Neural cell (in vitro differentiated cells): ENCODE results near the gene LSM3. TPM values are rescaled to one million over a fixed set of nuclear protein-coding genes. Genes with fewer than 3 reads are reported as not detected.

Experiments used
- H2AFZ ChIP-seq: fragments of 200-600, 300-800 bp; sonication (generic), shearing (Covaris generic); 2 replicates; pipeline ENCODE4 v1.6.0; 2014; ENCODE audit warnings: low read depth, mild to moderate bottlenecking, antibody characterized with exemption, low read length, moderate library complexity
- H3F3A ChIP-seq: fragments of 200-600 bp; shearing (Covaris generic); 2 replicates; pipeline ENCODE4 v1.6.1; 2016; ENCODE audit warnings: mild to moderate bottlenecking, moderate library complexity, mixed read lengths, antibody characterized with exemption, low read length; ENCODE audit not compliant: insufficient read depth, poor library complexity, severe bottlenecking
- H3K27ac ChIP-seq: fragments of 200-600, 300-800 bp; sonication (generic), shearing (Covaris generic); 2 replicates; pipeline ENCODE4 v1.5.1; 2014; ENCODE audit warnings: mild to moderate bottlenecking, low read length, moderate library complexity
- H3K27me3 ChIP-seq: fragments of 300-800, 200-600 bp; sonication (generic), shearing (Covaris generic); 2 replicates; pipeline ENCODE4 v1.6.0; 2014; ENCODE audit warnings: mild to moderate bottlenecking, low read depth, low read length, moderate library complexity; ENCODE audit not compliant: insufficient read depth
- H3K36me3 ChIP-seq: fragments of 300-800, 200-600 bp; sonication (generic), shearing (Covaris generic); 2 replicates; pipeline ENCODE4 v1.5.1; 2014; ENCODE audit warnings: mild to moderate bottlenecking, antibody characterized with exemption, low read length, moderate library complexity; ENCODE audit not compliant: insufficient read depth
- H3K4me2 ChIP-seq: fragments of 300-800, 200-600 bp; sonication (generic), shearing (Covaris generic); 2 replicates; pipeline ENCODE4 v1.6.0; 2014; ENCODE audit warnings: mild to moderate bottlenecking, low read length
- H3K4me3 ChIP-seq: fragments of 300-800, 200-600 bp; sonication (generic), shearing (Covaris generic); 2 replicates; pipeline ENCODE4 v1.5.1; 2014; ENCODE audit warnings: mild to moderate bottlenecking, low read length, moderate library complexity
- H3K79me2 ChIP-seq: fragments of 200-600 bp; shearing (Covaris generic); replicated peaks from 2 replicates; pipeline ENCODE4 v1.6.0; 2014; ENCODE audit warnings: mild to moderate bottlenecking, low read length, moderate library complexity; ENCODE audit not compliant: insufficient read depth
- H3K9ac ChIP-seq: fragments of 300-800, 200-600 bp; sonication (generic), shearing (Covaris generic); 2 replicates; pipeline ENCODE4 v1.6.1; 2016; ENCODE audit warnings: mild to moderate bottlenecking, low read length, mixed read lengths
- H3K9me2 ChIP-seq: fragments of 200-600 bp; shearing (Covaris generic); 2 replicates; pipeline ENCODE4 v1.6.1; 2016; ENCODE audit warnings: mild to moderate bottlenecking, low read length, mixed read lengths; ENCODE audit not compliant: insufficient read depth
- H3K9me3 ChIP-seq: fragments of 200-600, 300-800 bp; sonication (generic), shearing (Covaris generic); 2 replicates; pipeline ENCODE4 v1.6.1; 2016; ENCODE audit warnings: mild to moderate bottlenecking, mixed run types, low read length, moderate library complexity, mixed read lengths
- H4K20me1 ChIP-seq: fragments of 200-600 bp; shearing (Covaris generic); 2 replicates; pipeline ENCODE4 v1.6.1; 2016; ENCODE audit warnings: mild to moderate bottlenecking, mixed run types; ENCODE audit not compliant: insufficient read depth
- EP300 ChIP-seq: fragments of 450-650 bp; conservative IDR thresholded peaks from 2 replicates; pipeline ENCODE4 v1.6.1; 2014; ENCODE audit warnings: antibody characterized with exemption, mild to moderate bottlenecking, moderate library complexity; ENCODE audit not compliant: poor library complexity, severe bottlenecking
- EZH2 ChIP-seq: fragments of 200-600, 300-800 bp; shearing (Covaris generic), sonication (generic); IDR thresholded peaks from 2 replicates; pipeline ENCODE4 v1.6.1; 2014; ENCODE audit warnings: antibody characterized with exemption, low read length, borderline replicate concordance, mild to moderate bottlenecking; ENCODE audit not compliant: insufficient read depth, poor library complexity, severe bottlenecking
- MXI1 ChIP-seq: fragments of 450-650 bp; conservative IDR thresholded peaks from 2 replicates; pipeline ENCODE4 v1.6.1; 2014; ENCODE audit warnings: antibody characterized with exemption, mild to moderate bottlenecking; ENCODE audit not compliant: poor library complexity, severe bottlenecking
- POLR2AphosphoS5 ChIP-seq: IDR thresholded peaks from 2 replicates; pipeline ENCODE4 v1.6.1; 2012
- RAD21 ChIP-seq: fragments of 450-650 bp; conservative IDR thresholded peaks from 2 replicates; pipeline ENCODE4 v1.6.1; 2014; ENCODE audit warnings: antibody characterized with exemption, mild to moderate bottlenecking, moderate library complexity
- SMC3 ChIP-seq: fragments of 450-650 bp; conservative IDR thresholded peaks from 2 replicates; pipeline ENCODE4 v1.6.1; 2014; ENCODE audit warnings: antibody characterized with exemption, mild to moderate bottlenecking, moderate library complexity; ENCODE audit not compliant: poor library complexity
- TAF1 ChIP-seq: IDR thresholded peaks from 2 replicates; pipeline ENCODE4 v1.6.1; 2012; ENCODE audit warnings: low read depth
- polyA plus RNA-seq: library from polyadenylated mRNA; depleted of rRNA; stranded (reverse); fragments of >200 nt; gene quantifications from 2 replicates; pipeline ENCODE4 v1.2.3, GENCODE V29; 2014
- TF ChIP-seq, protein P1 (sequence below): IDR thresholded peaks from 2 replicates; pipeline ENCODE4 v1.6.1; 2012; ENCODE audit warnings: borderline replicate concordance
- TF ChIP-seq, protein P2 (sequence below): fragments of 450-650 bp; IDR thresholded peaks from 2 replicates; pipeline ENCODE4 v1.5.1; 2014; ENCODE audit warnings: antibody characterized with exemption, mild to moderate bottlenecking, moderate library complexity; ENCODE audit not compliant: poor library complexity, severe bottlenecking

LSM3 gene
- polyA plus RNA-seq, 1 donor from 2014 or later, result 29.6 TPM

- Histone ChIP-seq H3K27ac (no peak overlapping the region), H3K4me3 (no peak overlapping the region), H3K36me3 (peaks cover 43% of the 10 kb centered on the region), H2AFZ (no peak overlapping the region), H3K4me2 (no peak overlapping the region), H3F3A (no peaks in the 10 kb centered on the region), H3K9me3 (peaks cover 3% of the 10 kb centered on the region), H3K9me2 (no peaks in the 10 kb centered on the region), H3K9ac (no peak overlapping the region), H3K27me3 (no peaks in the 10 kb centered on the region), H3K79me2 (no peaks in the 10 kb centered on the region), H4K20me1 (no peaks in the 10 kb centered on the region)
- TF ChIP-seq MXI1, result no peak
- TF ChIP-seq, protein P1, sequence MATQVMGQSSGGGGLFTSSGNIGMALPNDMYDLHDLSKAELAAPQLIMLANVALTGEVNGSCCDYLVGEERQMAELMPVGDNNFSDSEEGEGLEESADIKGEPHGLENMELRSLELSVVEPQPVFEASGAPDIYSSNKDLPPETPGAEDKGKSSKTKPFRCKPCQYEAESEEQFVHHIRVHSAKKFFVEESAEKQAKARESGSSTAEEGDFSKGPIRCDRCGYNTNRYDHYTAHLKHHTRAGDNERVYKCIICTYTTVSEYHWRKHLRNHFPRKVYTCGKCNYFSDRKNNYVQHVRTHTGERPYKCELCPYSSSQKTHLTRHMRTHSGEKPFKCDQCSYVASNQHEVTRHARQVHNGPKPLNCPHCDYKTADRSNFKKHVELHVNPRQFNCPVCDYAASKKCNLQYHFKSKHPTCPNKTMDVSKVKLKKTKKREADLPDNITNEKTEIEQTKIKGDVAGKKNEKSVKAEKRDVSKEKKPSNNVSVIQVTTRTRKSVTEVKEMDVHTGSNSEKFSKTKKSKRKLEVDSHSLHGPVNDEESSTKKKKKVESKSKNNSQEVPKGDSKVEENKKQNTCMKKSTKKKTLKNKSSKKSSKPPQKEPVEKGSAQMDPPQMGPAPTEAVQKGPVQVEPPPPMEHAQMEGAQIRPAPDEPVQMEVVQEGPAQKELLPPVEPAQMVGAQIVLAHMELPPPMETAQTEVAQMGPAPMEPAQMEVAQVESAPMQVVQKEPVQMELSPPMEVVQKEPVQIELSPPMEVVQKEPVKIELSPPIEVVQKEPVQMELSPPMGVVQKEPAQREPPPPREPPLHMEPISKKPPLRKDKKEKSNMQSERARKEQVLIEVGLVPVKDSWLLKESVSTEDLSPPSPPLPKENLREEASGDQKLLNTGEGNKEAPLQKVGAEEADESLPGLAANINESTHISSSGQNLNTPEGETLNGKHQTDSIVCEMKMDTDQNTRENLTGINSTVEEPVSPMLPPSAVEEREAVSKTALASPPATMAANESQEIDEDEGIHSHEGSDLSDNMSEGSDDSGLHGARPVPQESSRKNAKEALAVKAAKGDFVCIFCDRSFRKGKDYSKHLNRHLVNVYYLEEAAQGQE, result no peak
- no peak for TF ChIP-seq SMC3
- TF ChIP-seq TAF1, result no peak
- TF ChIP-seq, protein P2, sequence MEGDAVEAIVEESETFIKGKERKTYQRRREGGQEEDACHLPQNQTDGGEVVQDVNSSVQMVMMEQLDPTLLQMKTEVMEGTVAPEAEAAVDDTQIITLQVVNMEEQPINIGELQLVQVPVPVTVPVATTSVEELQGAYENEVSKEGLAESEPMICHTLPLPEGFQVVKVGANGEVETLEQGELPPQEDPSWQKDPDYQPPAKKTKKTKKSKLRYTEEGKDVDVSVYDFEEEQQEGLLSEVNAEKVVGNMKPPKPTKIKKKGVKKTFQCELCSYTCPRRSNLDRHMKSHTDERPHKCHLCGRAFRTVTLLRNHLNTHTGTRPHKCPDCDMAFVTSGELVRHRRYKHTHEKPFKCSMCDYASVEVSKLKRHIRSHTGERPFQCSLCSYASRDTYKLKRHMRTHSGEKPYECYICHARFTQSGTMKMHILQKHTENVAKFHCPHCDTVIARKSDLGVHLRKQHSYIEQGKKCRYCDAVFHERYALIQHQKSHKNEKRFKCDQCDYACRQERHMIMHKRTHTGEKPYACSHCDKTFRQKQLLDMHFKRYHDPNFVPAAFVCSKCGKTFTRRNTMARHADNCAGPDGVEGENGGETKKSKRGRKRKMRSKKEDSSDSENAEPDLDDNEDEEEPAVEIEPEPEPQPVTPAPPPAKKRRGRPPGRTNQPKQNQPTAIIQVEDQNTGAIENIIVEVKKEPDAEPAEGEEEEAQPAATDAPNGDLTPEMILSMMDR, result no peak
Observed at GRCh38 chr3:14157951-14158350, 20.7 kb upstream of the LSM3 start.

DNA sequence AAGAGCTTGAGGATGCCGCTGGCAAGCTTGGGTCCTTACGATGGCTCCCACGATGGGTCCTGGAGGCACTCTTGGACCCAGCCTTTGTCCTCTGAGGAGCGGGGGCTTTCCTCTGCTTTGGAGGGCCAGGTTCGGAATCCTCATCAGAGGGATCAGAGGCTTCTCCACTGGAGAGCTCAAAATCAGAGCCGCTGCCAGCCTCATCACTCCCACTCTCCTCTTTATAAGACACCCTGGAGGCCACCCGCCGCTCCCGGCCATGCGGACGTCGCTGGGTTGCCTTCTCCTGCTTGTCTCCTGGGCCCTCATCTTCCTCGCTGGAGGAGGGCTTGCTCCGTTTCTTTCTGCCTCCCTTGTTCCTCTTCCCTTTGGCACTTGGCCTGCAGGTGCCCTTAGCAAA is 20.2 kb upstream of the LSM3 start:
- H2AFZ ChIP-seq, result no peak overlapping the region
- no peak overlapping the region for H3K27ac ChIP-seq
- no peaks in the 10 kb centered on the region for H3K27me3 ChIP-seq
- no peaks in the 10 kb centered on the region for H3K79me2 ChIP-seq
- H3K9ac ChIP-seq, result no peak overlapping the region
- no peaks in the 10 kb centered on the region for H3F3A ChIP-seq
- H3K9me3 ChIP-seq, result peaks cover 3% of the 10 kb centered on the region
- no peaks in the 10 kb centered on the region for H3K9me2 ChIP-seq
- peaks cover 43% of the 10 kb centered on the region for H3K36me3 ChIP-seq
- H3K4me2 ChIP-seq, result no peak overlapping the region
- H4K20me1 ChIP-seq, result no peaks in the 10 kb centered on the region
- H3K4me3 ChIP-seq, result no peak overlapping the region
- TF ChIP-seq EP300 (no peak), TAF1 (no peak), POLR2AphosphoS5 (no peak), MXI1 (no peak), RAD21 (no peak), SMC3 (no peak), EZH2 (no peak)
- TF ChIP-seq, protein P2, result no peak
- TF ChIP-seq, protein P1, result no peak
